Measurements from ENCODE around the gene LIFR.
"Not testable (repeated sequence)": the region's sequence is repeated elsewhere in the genome, so short reads cannot be mapped to it uniquely, and the experiment has no call there.

Gene LIFR

DNA sequence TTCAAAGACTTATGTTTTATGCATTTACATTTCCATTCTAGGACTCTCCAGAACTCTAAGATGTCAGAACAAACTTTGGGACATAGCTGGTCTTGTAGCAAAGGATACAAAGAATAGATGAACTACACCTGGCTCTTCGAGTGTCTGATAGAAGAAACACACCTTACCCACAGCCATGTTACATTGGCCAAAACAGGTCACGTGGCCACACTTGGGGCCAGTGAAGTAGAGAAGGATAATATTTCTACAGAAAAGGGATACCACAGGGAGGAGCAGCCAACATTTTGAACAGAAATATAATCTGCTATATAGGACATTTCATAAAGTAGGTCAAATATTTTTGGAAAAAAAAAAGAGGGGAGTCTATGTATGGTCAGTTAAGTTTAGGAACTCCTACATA is 22.7 kb upstream of the LIFR start:
- no peak for DNase-seq

DNA sequence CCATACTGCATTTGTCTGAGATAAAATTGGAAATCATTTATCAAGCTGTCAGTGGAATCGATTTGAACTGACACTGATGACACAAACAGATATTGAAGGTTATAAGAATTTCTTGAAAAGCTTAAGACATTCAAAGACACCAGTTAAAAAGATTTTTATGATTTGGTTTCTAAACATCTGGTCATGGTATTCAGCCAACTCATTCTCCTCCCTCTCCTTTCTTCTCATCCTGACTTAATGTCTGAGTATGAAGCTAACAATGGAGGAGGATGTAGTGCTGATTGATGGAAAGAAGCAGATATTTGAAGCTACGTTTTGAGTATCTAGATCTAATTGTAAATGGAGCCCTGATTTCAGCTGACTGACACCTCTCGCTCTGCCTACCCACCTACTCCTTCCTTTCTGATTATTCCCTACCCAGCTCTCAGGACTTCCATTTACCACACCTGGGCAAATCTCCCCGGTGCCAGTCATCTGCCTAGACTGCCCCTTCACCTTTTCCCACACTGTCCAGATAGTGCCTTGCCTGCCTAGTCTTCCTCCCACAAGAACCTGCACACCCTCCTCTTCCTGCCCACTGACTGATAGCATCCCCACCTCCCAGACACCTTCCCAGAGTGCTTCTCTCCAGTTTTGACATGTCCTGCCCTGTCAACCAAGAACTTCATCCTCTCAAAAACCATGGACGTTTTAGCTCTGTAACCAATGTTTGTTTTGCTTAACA is 20.7 kb upstream of the LIFR start:
- DNase-seq, result no peak

DNA sequence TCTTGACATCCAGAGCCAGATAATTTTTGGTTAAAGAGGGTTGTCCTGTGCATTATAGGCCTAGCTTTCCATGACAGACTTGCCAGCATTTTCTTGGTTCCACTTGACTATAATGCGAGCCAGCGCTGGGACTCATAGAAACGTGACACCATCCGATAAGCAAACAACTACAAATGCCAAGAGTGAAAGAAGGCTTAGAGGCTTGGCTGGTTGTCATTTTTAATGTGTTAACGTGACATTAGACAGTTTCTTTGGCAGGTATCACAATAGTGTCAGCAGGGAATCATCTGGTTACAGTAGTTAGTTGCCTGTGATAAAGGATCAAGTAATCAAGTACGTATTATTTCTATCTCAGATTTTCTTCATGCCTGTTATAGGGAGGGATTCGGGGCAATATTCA is 20.0 kb upstream of the LIFR start:
- DNase-seq, result no peak

DNA sequence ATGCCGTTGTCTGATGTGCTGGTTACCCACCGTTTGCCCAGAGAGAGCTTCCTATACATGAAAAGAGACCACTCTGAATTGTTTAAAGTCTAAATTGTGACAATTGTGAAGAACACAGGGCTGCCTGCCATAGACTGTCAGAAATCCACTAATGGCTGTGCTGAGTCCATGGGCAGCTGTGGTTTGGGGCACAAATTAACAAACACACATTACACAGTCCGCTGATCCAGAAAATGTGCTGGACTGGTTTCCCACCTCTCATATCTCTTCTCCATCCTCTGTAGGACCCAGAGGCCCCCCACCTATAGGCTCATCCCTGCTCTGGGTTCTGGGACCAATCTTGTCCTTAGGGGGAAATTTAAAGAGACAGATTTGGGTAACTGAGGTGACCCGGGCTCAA is 19.0 kb upstream of the LIFR start:
- DNase-seq, result no peak

DNA sequence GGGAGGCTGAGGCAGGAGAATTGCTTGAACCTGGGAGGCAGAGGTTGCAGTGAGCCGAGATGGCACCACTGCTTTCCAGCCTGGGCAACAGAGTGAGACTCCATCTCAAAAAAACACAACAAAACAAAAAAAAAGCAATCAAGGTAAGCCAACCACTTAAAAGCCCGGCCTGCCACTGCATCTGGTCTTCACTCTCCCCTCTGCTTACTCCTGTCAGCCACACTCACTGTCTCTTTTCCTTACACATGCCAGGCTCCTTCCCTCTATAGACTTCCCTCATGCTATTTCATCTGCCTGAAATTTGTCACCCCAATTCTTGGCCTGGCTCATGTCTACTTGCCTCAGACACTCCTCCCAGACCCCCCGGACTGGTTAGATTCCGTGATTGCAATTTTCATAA is 17.6 kb upstream of the LIFR start:
- no peak for DNase-seq

DNA sequence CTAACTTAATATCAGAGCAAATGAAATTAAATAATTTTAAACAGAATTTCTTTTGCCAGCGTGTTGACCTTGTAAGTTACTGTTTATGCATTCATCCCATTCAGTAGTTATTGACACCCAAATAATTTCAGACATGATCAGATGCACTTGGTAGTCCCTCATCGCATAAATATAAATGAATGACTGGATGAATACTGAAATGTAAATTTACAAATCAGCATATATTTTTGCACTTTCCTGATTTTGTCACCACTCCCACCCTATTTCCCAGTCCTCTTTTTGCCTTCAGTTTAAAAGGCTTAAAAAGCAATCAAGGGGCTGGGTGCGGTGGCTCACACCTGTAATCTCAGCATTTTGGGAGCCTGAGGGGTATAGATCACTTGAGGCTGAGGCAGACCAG is 17.1 kb upstream of the LIFR start:
- no peak for DNase-seq

DNA sequence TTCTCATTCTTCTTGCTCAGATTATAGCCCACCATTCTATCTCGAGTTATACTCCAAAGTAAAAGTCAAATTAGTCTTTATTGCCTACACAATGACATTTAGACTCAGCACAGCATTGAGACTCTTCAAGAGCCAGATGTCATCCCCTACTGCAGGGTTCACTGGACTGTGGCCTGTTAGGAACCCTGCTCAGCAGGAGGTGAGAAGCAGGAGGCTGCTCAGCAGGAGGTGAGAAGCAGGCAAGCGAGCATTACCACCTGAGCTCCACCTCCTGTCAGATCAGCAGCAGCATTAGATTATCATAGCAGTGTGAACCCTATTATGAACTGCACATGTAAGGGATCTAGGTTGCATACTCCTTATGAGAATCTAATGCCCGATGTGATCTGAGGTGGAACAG is 12.7 kb upstream of the LIFR start:
- no peak for DNase-seq

DNA sequence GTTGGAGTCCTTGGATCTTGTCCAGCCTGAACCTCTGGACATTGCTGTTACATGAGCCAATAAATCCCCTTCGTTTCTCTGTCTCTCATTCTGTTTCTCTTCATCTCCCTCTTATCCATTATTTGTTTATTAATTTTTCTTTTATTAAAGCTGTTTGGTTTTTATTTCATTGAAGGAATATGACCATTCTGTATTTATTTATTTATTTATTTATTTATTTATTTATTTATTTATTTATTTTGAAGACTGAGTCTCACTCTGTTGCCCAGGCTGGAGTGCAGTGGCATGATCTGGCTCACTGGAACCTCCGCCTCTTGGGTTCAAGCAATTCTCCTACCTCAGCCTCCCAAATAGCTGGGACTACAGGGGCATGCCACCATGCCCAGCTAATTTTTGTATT is 10.9 kb upstream of the LIFR start:
- DNase-seq, result not testable (repeated sequence)

DNA sequence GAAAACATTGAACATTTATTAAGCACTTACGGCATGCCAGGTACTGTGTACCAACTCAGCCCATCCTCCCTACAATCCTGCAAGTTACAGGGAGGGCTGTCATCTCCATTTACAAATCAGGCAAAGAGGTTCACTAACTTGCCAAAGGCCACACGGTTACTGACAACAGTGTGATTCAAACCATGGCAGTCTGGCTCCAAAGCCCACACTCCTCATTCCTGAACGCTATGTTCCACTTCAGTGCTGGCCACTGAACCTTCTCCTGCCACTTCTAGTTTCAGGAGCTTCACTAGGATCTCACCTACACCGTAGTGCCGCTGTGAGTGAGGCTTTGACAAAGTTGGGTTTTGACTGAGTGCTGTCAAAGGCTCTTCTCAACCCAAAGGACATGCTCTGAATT is 7.2 kb upstream of the LIFR start:
- no peak for DNase-seq

DNA sequence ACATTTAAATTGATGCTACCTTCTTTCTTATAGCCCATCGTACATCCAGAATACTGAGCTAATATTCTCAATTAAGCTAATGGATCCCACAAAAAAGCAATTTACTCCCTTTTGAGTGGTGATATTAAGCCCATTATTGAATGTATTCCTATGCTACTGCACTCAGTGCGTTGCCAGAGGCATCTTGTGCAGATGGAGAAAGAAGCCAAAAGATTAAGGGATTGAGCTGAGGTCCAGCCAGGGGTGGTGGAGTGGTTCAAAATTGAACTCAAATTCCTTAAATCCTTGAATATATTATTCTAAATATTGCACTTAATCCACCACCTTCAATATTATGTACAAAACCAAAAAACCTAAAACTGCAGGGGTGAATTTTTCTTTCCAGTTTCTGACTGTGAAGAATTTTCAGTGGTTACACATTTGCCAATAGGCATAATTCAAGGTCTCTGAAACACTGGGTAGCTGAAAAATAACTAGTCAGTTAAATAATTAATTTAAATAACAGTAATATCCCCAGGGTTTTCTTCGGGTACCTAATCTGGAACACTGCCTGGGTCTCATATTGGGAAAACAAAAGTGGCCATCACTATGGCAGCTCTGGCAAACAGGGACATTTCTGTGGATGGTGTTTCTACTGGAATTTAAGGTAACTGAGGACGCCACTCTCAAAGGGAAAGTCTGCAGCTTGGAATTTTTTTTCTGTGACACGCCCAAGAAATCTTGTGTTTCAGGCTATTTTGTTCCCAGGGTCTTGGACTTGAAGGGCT is 6.2 kb upstream of the LIFR start:
- DNase-seq, result no peak

DNA sequence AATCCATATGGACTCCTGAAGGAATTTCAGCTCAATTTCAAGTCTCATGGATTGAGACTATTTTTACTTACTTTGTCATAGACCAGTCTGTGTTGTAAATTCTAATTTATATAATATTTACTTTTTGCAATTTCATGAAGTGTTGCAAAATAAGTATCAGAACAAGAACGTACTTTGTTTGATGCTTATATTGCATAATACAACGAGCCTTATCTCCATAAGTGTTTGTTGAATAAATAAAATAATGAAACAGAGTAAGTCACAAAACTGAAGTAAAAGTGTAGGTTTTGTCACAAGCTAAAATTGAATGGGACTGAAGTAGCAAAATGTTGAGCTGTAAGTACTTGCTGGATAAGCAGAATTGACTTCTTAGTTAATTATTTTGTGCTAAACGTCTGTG is 3.0 kb upstream of the LIFR start:
- no peak for DNase-seq

DNA sequence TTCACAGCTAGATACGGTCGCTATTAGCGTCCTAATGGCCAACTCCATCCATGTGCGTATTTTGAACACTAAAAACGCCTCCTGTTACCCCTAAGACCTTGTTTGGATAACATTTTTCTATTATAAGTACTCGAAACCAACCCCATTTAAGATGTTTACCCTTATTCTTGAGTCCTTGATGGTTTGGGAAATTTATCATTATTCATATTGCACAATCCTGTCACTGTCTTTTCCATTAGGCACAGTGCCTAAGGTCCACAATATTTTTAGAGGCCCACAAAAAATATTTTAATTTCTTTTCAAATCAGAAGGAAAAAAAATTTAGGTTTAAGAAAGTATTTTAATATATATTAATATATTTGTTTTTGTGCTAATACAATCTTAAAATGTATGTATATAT is 1.3 kb upstream of the LIFR start:
- no peak for DNase-seq

DNA sequence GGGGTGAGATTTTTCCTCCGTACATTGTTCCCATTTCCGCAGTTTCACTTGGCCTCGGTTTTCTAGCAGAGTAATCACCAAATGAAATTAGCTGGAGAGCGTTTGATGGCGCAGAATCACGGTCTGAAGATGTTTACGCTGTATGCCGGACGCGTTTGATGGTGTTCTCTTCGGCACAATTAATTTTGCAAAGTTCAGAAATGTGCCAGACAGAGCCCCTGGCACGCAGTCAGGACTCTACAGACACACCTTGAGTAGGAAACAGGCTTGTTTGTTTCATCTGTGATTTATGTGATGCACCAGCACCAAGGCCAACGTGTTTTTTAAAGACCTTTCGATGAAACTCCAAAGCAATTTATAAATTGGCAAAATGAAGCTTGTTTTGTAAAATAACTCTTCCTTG is 863 bp upstream of the LIFR start:
- no peak for DNase-seq

DNA sequence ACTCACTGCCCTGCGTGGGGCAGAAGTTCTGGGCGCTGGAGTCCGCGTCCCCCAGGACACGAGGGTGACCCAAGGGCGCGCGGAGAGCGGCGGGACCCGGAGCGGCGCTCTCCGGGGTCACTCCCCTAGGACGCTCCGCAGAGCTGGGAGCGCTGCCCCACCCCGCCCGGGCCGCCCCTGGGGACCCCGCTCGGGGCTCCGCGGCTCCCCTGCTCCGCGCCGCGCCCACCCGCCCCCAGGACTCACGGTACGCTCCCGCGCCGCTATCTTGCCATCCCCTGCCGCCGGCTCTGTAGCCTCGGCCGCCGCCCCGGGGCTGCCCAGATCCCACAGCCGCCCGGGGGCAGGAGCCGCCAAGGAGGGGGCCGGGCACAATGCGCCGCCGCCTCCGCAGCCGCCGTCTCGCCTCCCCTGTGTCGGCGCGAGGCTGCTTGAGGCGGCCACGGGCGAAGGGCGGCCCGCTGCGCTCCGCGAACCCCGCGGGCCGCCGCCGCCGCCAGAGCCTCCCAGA is 303 bp downstream of the LIFR start:
- peak; percentile 60 for DNase-seq

DNA sequence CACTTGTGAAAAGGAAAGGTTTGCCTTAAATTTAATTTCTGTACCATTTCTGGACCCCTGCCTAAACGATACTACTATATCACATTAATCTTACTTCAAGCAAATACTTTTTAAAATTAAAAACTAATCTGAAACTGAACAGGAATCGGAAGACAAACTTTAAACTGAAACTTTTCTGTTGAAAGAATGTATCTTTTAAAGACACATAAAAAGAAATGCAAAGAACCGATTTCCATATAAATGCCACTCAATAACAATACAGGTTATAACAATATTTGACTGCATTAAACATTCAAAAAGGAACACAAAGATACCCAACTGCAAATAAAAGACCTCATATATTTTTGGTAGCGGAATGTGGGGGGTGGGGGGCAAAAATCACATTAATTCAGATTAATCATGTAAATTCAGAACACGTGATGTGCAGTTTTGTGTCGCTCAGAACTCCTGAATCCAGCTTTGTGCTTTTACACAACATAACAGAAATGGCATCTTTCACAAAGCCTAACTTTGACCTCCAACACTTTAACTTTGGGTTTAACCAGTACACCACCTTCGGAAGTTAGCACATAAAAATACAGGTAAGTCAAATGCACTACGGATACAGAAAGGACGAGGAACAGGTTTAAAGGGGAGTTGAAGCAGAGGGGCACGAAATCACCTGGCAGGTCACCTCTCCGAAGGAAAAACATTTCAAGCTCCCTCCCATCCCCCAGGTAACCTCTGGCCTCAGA is 925 bp downstream of the LIFR start:
- no peak for DNase-seq

DNA sequence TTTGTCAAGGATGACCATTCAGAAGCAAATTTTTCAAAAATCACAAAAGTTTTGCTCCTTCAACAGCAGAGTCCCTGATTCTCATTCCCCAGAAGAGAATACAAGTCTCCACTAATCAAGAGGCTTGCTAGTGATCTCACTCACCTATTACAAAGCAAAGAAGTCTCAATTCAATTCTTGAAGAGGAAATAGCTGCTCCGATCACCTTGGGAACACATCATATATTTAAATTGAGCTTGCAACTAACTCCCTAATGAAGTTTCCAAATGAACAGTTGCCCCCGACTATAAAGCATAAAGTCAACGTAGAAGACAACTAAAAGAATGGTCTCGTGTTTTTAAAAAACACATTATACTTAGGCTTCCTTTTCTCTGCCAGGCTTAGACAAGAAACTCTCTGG is 1.6 kb downstream of the LIFR start:
- DNase-seq, result no peak

DNA sequence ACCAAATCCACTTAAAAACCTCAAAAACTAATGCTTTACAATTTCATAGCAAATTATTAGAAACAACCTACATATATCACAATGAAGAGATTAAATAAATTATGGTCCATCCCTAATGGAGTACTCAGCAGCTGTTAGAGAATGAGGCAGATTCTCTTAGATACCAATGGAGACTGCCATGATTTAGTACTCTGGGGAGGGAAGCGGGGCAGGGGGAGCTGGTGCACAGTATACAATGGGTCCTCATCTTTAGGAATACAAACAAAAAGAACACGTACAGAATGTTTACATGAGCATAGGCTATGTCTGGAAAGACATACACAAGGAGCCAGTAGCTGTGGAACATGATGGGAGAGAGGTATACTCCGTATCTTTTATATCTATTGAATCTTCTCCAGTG is 2.0 kb downstream of the LIFR start:
- no peak for DNase-seq

DNA sequence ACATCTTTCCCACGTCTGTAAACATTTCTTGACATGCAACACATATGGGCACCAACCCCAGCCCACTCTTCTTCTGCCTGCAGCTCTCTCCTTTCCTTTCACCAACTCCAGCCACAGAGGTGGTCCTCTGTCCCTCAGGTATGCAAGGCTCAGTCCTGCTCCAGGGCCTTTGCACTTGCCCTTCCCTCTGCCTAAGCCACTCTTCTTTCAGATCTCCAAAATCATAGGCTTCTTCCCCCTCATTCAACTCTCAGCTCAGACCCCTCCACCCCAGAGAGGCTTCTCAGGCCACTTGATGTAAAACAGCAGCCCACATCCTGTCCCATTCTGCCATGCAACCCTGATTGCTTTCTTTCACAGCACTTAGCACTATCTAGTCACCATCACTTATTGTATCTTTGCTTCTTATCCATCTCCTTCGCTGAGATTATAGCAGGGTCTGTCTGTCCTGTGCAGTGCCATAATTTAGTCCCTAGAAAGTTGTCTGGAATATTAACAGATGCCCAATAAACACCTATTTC is 3.4 kb downstream of the LIFR start:
- peak; percentile 58 for DNase-seq

DNA sequence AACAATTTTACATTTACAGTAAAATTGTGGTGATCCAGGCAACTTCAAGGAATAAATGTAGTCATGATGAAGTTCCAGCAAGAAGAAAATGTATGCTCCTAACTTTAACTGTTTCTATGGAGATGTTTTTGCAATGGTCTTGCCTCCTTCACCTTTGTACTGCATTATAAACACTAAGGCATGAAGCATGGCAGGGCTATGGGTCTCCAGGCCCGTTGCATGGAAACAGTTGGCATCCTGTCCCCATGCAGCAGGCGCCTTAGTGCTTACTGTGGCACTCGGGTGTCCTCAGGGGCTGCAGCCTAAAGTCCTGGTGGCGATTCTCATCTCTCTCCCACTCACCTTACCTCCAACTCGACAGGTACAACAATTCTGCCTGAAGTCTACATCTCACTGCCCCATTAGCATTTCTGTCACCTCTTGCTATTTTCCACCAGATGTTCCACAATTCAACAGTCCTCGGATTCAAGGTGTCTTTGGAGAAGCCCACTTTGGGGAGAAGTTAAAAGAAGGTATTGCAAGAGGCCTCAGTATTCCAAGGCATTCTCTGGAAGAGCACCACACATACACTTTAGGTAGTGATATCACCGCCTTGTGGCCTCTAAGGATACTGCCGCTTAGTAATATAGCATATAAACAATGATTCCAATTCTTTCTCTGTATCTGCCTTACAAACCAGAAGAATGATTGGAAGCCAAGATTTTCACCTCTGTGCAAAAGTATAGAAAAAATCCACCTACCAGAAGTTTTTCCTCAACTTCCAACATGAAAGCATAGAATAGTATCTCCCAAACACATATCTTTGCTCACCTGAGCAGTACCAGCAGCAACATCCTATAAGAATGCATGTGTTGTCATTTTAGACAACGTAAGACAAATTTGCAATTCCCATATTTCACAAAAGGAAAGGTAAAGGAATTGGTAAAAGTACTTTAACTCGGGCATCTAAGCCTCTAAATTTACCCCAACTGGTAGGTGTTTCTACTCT is 5.1 kb downstream of the LIFR start:
- no peak for DNase-seq

DNA sequence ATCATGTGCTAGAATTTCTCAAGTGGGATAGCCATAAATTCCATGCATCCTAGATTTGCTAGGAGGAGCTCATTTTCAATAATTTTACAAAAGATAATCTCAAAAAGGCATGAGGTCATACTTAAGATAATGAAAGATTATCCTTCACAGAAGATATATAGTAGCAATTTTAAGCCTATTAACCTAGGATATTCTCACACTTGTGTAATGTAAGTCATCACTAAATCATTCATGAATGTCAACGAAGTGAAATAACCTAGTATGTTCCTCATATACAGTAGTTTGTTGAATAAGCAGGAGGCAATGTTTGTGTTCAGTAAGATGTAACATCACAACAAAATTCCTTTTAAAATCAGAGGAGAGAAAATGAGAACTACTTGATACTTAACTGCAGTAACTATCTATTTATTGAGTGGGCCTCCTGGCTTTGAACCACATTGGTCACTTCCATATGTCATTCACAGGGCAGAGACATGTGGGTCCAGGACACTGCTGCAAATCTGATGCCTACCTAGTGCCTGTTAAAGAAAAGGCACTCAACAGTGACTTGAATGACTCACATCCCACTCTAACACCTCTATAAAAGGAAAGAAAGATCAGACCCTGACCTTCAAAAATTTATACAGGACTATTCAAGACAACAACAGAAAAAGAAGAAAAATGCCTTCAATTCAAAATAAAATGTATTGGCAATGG is 8.2 kb downstream of the LIFR start:
- DNase-seq, result no peak

DNA sequence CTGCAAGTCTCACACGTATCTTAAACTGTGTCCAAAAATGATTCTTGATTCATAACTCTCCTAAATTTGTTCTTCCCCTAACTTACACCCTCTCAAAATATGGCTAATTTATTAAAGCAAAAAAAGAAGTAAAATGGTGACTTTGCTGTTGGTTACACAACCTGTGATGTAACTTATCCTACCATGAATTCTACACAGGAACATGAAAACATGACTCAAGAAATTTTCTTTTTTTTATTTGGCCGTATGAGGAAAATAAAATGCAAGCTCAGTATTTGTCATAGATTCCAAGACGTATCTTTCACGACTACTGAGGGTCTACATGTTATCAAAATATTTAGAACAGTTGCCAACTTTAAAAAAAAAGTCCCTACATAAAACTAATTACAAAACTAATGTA is 9.2 kb downstream of the LIFR start:
- DNase-seq, result no peak

DNA sequence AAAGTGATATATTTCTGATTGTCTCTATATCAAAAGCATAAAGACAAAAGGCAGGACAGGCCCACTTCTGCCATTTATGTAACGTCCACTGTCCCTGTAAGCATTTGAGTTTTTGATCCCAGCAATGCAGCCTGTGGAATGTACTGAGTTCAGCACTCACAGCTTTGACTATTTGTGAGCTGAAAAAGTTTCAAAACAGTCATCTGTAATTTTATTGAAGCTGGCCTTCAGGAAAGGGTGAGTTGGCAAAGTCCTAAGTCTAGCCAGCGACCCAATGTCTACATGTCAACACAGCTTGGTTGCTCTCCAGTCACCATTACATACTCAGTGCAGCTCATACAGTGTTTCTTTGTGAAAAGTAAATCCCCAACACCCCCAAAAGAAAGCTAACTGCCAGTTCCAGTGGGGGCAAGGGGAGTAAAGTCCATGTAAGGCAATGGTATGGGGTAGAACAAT is 9.7 kb downstream of the LIFR start:
- DNase-seq, result no peak

Data from islet precursor cell (in vitro differentiated cells).